HEK293 (cell line): ENCODE measurements around the gene SYT6.

Experiments used
- CTCF ChIA-PET: fragments of 350-600 bp; formaldehyde crosslinking; extraction: SDS; loops from one replicate; lab custom pipeline; 2021; ENCODE audit warnings: antibody characterized with exemption; lab: Yijun Ruan, JAX
- POLR2A ChIA-PET: fragments of 300-600 bp; formaldehyde crosslinking; extraction: SDS; loops from one replicate; lab custom pipeline; 2020; ENCODE audit warnings: antibody characterized with exemption, inconsistent platforms; lab: Yijun Ruan, JAX
- H3K27ac ChIP-seq: fragments of 200-500 bp; sonication (Bioruptor generic); 2 replicates; pipeline ENCODE4 v1.5.1; 2014; ENCODE audit warnings: low read depth, low read length, control low read depth, inconsistent platforms; ENCODE audit errors: extremely low read depth
- H3K36me3 ChIP-seq, 2 experiments: fragments of 200-500 bp in 1 of 2; sonication (Bioruptor generic) in 1 of 2; 1 replicate in 1 of 2; 2 replicates in 1 of 2; pipeline ENCODE4 v1.5.1; 2014 to 2017; ENCODE audit warnings: inconsistent platforms in 2 of 2, low read length in 2 of 2; ENCODE audit not compliant: control insufficient read depth in 2 of 2, insufficient read depth in 1 of 2
- H3K4me1 ChIP-seq: fragments of 200-500 bp; sonication (Bioruptor generic); 2 replicates; pipeline ENCODE4 v1.5.1; 2014; ENCODE audit warnings: mild to moderate bottlenecking, low read length, inconsistent platforms; ENCODE audit not compliant: control insufficient read depth, insufficient read depth
- H3K4me3 ChIP-seq: 2 replicates; pipeline ENCODE4 v1.5.1; 2011; ENCODE audit warnings: low read depth, mild to moderate bottlenecking, control low read depth, low read length, moderate library complexity
- H3K9me3 ChIP-seq: fragments of 200-500 bp; sonication (Bioruptor generic); 2 replicates; pipeline ENCODE4 v1.5.1; 2014; ENCODE audit warnings: low read depth, low read length, inconsistent platforms; ENCODE audit not compliant: control insufficient read depth, insufficient read depth
- BCL11A ChIP-seq: fragments of 450-650 bp; formaldehyde crosslinking; IDR thresholded peaks from 2 replicates; pipeline ENCODE4 v1.5.1; 2016; ENCODE audit warnings: low read depth, missing biosample characterization, missing genetic modification characterization
- ELK4 ChIP-seq: IDR thresholded peaks from 2 replicates; pipeline ENCODE4 v1.6.1; 2011; ENCODE audit warnings: mild to moderate bottlenecking, low read depth, low read length, borderline replicate concordance
- GFI1B ChIP-seq: fragments of 450-650 bp; formaldehyde crosslinking; IDR thresholded peaks from 2 replicates; pipeline ENCODE4 v1.5.1; 2016; ENCODE audit warnings: missing biosample characterization, missing genetic modification characterization
- HOXC10 ChIP-seq: sonication (generic); formaldehyde crosslinking; IDR thresholded peaks from 2 replicates; pipeline ENCODE4 v1.8.1; 2023; ENCODE audit warnings: mild to moderate bottlenecking, missing genetic modification reagents
- KLF17 ChIP-seq: fragments of 450-650 bp; formaldehyde crosslinking; IDR thresholded peaks from 2 replicates; pipeline ENCODE4 v1.5.1; 2016; ENCODE audit warnings: missing biosample characterization, missing genetic modification characterization
- SP7 ChIP-seq: fragments of 450-650 bp; formaldehyde crosslinking; IDR thresholded peaks from 2 replicates; pipeline ENCODE4 v1.5.1; 2016; ENCODE audit warnings: missing biosample characterization, missing genetic modification characterization
- ZBTB1 ChIP-seq: fragments of 450-650 bp; formaldehyde crosslinking; IDR thresholded peaks from 2 replicates; pipeline ENCODE4 v1.5.1; 2016; ENCODE audit warnings: missing biosample characterization, missing genetic modification characterization
- ZBTB10 ChIP-seq: fragments of 450-650 bp; formaldehyde crosslinking; IDR thresholded peaks from 2 replicates; pipeline ENCODE4 v1.5.1; 2016; ENCODE audit warnings: missing biosample characterization, missing genetic modification characterization
- ZNF157 ChIP-seq: fragments of 450-650 bp; formaldehyde crosslinking; IDR thresholded peaks from 2 replicates; pipeline ENCODE4 v1.5.1; 2016; ENCODE audit warnings: missing biosample characterization, missing genetic modification characterization
- ZNF19 ChIP-seq: fragments of 450-650 bp; formaldehyde crosslinking; IDR thresholded peaks from 2 replicates; pipeline ENCODE4; 2016; ENCODE audit warnings: missing biosample characterization, missing genetic modification characterization, low read depth
- ZNF23 ChIP-seq: fragments of 450-650 bp; formaldehyde crosslinking; IDR thresholded peaks from 2 replicates; pipeline ENCODE4 v1.5.1; 2016; ENCODE audit warnings: missing biosample characterization, missing genetic modification characterization, borderline replicate concordance
- ZNF280D ChIP-seq: fragments of 450-650 bp; formaldehyde crosslinking; IDR thresholded peaks from 2 replicates; pipeline ENCODE4 v1.5.1; 2016; ENCODE audit warnings: missing biosample characterization, missing genetic modification characterization
- ZNF302 ChIP-seq: fragments of 450-650 bp; formaldehyde crosslinking; IDR thresholded peaks from 2 replicates; pipeline ENCODE4 v1.5.1; 2016; ENCODE audit warnings: missing biosample characterization, missing genetic modification characterization, low read depth
- ZNF558 ChIP-seq: fragments of 450-650 bp; formaldehyde crosslinking; IDR thresholded peaks from 2 replicates; pipeline ENCODE4 v1.5.1; 2016; ENCODE audit warnings: missing biosample characterization, missing genetic modification characterization
- ZNF621 ChIP-seq: fragments of 450-650 bp; formaldehyde crosslinking; IDR thresholded peaks from 2 replicates; pipeline ENCODE4 v1.5.1; 2017; ENCODE audit warnings: missing biosample characterization, missing genetic modification characterization
- ZNF654 ChIP-seq: fragments of 450-650 bp; formaldehyde crosslinking; IDR thresholded peaks from 2 replicates; pipeline ENCODE4 v1.5.1; 2016; ENCODE audit warnings: low read depth, missing biosample characterization, missing genetic modification characterization
- ZNF692 ChIP-seq: fragments of 450-650 bp; formaldehyde crosslinking; IDR thresholded peaks from 2 replicates; pipeline ENCODE4 v1.5.1; 2016; ENCODE audit warnings: missing biosample characterization, missing genetic modification characterization
- ZNF768 ChIP-seq: fragments of 450-650 bp; formaldehyde crosslinking; IDR thresholded peaks from 2 replicates; pipeline ENCODE4 v1.5.1; 2018; ENCODE audit warnings: missing biosample characterization, mild to moderate bottlenecking, missing genetic modification characterization
- ZNF785 ChIP-seq: fragments of 450-650 bp; formaldehyde crosslinking; IDR thresholded peaks from 2 replicates; pipeline ENCODE4 v1.5.1; 2016; ENCODE audit warnings: missing biosample characterization, missing genetic modification characterization
- ZSCAN4 ChIP-seq: fragments of 450-650 bp; formaldehyde crosslinking; IDR thresholded peaks from 2 replicates; pipeline ENCODE4 v1.5.1; 2017; ENCODE audit warnings: missing biosample characterization, missing genetic modification characterization

Gene SYT6

GRCh38 chr1:114092186-114093062 is 61.2 kb downstream of the SYT6 start (continued):
- TF ChIP-seq SP7 (tag by site-specific recombination) (peak; percentile 84), ZNF785 (tag by site-specific recombination) (no peak), KLF17 (no peak)

- no peak for TF ChIP-seq ZNF157 (tag by site-specific recombination)
- no peak for TF ChIP-seq HOXC10 (CRISPR knock-in tag)
- no peak for TF ChIP-seq ZNF621 (tag by site-specific recombination)
- no peak for TF ChIP-seq ZNF302 (tag by site-specific recombination)
- TF ChIP-seq BCL11A (tag by site-specific recombination) = no peak
- no peak for TF ChIP-seq ZBTB1 (tag by site-specific recombination)
- no peak for TF ChIP-seq ZNF558
- Histone ChIP-seq H3K4me1 (no peaks in the 10 kb centered on the region), H3K9me3 (no peaks in the 10 kb centered on the region), H3K36me3 (no peaks in the 10 kb centered on the region), H3K27ac (no peak overlapping the region), H3K4me3 (no peak overlapping the region)
- ChIA-PET POLR2A (interaction anchor here (0.6 kb wide), 1 partner anchor 888 kb away, joined by 4 read pairs; no protein-coding TSS in a partner anchor), CTCF (interaction anchor here (0.6 to 1.3 kb wide), 4 partner anchors 39 to 307 kb away, joined by 4 to 8 read pairs (median 6); no protein-coding TSS in a partner anchor)
These were observed 62.0 kb downstream of the SYT6 start for GRCh38 chr1:114091711-114092110.

- no peaks in the 10 kb centered on the region for H3K36me3 ChIP-seq
- H3K4me1 ChIP-seq = no peaks in the 10 kb centered on the region
- H3K9me3 ChIP-seq = no peaks in the 10 kb centered on the region
- ChIA-PET CTCF (interaction anchor here (0.6 to 1.3 kb wide), 2 partner anchors 192 to 307 kb away, joined by 7 to 8 read pairs; no protein-coding TSS in a partner anchor), POLR2A (no interaction called here)
- H3K4me3 ChIP-seq = no peak overlapping the region
- H3K27ac ChIP-seq = no peak overlapping the region
- TF ChIP-seq ZBTB10 (no peak), ZNF768 (tag by site-specific recombination) (no peak), ZNF692 (no peak), ZNF23 (tag by site-specific recombination) (no peak), ZNF654 (no peak), ZNF19 (tag by site-specific recombination) (no peak), ZSCAN4 (tag by site-specific recombination) (no peak), ZNF280D (tag by site-specific recombination) (no peak), HOXC10 (CRISPR knock-in tag) (no peak), ELK4 (no peak), GFI1B (tag by site-specific recombination) (no peak)
These were observed 62.7 kb downstream of the SYT6 start for GRCh38 chr1:114090738-114091505.
